Activated CD8-positive, alpha-beta memory T cell treated with anti-CD3 and anti-CD28 coated beads, Interleukin-2, amount 50 U/mL, for 24 hours (primary cell): ENCODE data around the gene MACROH2A2.
"Not testable (repeated sequence)": the region's sequence is repeated elsewhere in the genome, so short reads cannot be mapped to it uniquely, and the experiment has no call there.

Experiments
- DNase-seq: peaks from one replicate; pipeline ENCODE4 v3.0.0-alpha.2; 2020; ENCODE audit errors: extremely low read depth

MACROH2A2 gene

GRCh38 chr10:70101068-70101562 lies 48.5 kb downstream of the MACROH2A2 start:
- not testable (repeated sequence) for DNase-seq

DNA sequence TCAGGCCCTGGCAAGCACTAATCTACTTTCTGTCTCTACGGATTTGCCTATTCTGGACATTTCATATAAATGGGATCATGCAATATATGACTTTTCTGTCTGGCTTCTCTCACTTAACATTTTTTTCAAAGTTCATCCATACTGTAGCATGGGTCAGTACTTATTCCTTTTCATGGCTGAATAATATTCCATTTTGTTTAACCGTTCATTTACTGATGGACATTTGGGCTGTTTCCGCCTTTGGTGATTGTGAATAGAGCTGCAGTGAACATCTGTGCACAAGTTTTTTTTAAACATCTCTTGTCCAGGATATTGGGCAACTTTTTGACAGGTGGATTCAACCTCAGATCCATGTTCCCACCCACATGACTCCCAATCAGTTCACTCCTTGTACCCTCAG lies 49.0 kb downstream of the MACROH2A2 start:
- DNase-seq: no peak

DNA sequence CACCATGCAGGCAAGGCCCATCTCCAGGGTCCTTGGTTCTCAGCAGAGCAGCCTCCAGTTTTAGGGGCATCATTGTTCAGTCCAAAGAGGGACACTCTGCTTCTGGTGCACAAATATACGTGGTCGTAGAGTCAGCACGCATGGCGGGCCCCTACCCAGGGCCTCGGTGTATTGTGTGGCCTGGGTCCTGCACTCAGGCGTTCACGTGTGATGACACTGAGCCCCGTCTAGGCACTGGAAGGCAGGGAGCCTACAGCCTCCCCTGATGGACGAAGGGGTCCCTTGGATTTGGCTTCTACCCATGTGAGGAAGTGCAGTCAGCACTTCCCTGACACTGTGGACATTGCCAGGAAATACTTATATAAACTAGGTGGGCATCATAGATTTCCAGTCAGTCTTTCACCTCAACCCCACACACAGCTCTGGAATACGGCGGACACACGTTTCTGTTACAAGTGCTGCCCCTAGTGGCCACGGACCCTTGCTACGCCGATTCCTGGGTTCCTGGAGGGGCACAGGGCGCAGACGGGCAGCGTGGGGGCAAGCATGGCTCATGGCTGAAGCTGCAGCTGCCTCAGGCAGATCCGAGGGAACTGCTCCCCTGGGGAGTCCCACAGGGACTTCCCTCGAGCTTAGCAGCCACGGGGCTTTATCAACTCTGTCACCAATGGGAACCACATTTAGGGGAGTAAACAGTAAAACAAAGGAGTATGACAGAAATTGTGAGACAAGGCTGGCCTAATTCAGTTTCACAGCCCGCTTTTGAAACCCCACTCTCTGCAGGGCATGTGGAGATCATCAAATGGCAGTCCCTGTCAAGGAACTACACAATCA lies 54.5 kb downstream of the MACROH2A2 start:
- no peak for DNase-seq

- no peak for DNase-seq
Observed at GRCh38 chr10:70109064-70109729, 56.6 kb downstream of the MACROH2A2 start.

DNA sequence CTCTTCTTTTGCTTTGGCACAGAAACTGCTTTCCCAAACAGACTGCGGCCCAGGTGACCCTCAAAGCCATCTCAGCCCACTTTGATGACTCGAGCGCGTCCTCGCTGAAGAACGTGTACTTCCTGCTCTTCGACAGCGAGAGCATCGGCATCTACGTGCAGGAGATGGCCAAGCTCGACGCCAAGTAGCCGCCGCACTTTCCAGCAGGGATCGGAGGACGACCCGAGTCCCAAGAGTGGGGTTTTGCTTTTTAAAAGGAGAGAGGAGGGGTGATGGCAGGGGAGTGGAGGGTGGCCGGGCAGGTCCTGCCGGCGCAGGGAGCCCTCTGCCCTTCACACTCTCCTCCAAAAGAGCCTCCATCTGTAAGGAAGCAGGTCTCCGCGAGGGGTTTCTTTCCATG lies 58.9 kb downstream of the MACROH2A2 start:
- DNase-seq: no peak

DNA sequence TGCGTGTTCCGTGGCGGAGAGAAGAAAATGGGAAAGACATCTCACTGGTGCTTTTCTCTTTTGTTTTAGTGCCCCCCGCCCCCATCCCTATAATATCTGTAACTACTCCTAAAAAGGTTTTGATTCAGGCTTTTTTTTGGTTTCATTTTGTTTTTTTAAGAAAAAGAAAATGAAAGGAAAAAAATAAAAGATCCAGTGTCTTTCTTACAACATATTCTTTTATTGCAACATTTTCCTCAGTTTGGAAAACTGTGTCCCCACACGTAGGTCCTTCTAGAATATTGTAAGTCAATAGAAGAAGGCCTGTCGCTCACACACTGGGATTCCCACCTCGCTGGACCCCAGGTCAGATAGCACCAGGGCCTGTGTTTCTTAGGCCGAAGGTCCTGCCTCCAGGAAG lies 59.4 kb downstream of the MACROH2A2 start:
- DNase-seq: no peak

DNA sequence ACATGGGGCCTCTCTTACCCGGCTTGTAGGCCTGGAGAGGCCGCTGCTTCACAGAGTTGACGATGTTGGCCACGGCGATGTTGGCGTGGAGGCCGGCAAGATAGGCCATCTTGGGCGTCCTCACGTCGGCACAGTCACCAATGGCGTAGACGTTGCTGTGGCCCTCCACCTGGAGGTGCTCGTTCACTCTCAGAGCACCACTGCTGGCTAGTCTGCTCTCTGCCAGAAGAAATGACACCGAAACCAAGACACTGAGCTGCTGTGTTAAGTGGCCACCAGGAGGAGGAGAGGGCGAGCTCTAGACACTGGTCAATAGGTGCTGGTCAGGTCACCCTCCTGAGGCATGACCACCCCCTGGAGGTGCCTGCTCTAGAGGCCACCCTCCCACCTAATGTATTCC lies 62.3 kb downstream of the MACROH2A2 start:
- no peak for DNase-seq

DNA sequence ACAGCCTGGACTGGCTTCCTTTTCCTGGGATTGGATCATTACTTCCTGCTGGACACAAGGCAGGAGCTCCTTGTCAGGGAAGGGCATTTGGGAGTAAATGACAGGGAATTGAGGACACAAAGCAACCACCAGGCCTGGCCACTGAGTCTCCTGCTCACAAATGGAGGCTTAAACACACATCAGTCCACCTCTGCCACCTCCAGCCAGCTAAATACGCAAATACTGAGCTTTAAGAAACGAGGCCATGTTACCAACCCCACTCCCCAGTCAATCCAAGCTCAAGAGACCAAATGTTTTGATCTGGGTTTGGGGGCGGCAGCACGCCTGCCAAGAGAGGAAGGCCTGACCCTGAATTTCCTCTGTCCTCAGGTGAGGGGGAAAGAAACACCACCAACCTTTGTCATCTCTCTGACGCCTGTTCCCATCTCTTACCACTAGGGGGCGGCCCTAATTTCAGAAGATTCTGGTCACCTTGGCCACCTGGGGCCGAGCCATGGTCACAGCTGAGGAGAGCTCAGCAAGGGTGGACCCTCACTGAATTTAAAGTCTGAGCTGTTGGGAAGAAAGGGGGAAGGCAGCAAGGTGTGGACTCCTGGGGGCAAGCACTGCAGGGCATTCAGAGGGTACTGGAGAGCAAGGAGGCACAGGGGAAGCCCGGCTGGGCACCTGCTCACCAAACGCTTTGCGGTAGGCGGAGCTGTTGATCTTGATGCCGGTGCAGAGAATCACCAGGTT lies 63.5 kb downstream of the MACROH2A2 start:
- no peak for DNase-seq

DNA sequence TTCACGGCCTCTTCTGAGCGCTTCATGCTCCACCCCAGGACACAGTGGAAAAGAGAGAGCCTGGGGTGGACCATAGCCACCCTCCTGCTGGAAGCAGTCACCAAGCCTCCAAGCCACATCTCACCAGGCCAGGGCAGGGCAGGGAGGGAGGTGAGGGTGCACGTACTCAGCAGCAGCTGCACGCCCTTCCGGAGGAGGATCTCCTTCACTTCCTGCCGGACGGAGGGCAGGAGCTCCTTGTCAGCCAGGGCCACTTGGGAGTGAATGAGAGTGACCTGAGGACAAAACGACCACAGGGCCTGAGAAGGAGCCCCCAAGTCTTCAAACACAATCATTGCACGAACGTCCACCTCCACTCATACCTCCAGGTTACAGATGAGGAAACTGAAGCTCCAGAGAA lies 65.0 kb downstream of the MACROH2A2 start:
- no peak for DNase-seq

DNA sequence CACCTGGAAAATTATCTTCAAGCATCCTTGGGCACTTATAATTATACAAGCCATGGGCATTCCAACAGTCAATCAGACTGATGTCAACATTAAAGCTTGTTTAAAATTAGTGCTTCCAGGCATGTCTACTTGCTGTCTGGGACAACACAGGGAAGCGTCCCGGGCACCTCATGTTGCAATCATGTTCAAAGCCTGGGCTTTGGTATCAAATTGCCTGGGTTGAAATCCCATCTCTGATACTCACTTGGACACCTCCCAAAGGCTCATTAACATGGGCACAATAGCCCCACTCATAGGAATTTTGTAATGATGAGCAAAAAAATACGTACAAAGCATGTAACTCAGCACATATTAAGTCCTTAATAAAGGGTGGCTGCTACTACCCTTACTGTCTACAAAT lies 65.5 kb downstream of the MACROH2A2 start:
- no peak for DNase-seq

- DNase-seq: no peak
Observed at GRCh38 chr10:70119197-70119596, 66.6 kb downstream of the MACROH2A2 start.

GRCh38 chr10:70119623-70120022 lies 67.0 kb downstream of the MACROH2A2 start:
- DNase-seq: no peak

DNA sequence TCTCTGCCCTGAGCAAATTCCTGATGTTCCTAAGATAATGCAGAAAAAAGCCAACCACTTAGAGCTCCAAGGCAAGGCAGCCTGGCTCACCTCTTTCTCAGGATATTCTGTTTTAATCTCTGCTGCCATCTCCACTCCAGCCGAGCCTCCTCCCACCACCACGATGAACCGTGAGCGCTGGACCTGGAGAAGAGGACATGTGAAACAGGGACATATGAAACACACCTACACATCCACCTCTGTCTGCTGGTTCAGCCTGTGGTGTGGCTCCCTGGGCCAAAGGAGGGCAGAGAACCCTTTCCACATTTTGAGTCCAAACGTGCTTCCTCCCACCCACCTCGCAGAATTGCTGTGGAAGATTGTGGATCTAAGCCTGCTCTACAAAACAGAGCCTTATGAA lies 67.8 kb downstream of the MACROH2A2 start:
- DNase-seq: no peak

DNA sequence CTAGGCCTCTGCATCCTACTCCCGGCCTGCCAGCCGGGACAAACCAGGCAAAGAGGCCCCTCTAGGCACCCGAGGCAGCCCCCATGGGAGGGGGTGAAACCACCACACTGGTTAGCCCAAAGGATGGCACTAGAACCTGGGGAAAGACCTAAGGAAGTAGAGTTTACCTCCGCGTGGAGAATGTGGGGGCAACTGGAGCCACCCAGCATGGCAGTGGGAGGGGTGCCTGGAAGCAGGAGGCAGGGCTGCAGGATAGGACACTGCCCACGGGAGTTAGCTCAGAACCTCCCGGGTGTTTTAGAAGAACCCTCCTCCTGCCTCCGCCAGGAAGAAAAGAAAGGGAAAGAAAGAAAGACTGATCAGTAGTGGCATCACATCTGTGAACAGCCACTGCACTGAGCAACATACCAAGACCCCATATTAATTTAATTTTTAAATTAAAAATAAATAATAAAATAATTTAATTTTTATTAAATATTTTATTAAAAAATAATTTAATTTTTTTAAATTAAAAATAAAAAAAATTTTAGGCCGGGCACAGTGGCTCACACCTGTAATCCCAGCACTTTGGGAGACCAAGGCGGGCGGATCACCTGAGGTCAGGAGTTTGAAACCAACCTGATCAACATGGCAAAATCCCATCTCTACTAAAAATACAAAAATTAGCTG lies 68.8 kb downstream of the MACROH2A2 start:
- DNase-seq: no peak

DNA sequence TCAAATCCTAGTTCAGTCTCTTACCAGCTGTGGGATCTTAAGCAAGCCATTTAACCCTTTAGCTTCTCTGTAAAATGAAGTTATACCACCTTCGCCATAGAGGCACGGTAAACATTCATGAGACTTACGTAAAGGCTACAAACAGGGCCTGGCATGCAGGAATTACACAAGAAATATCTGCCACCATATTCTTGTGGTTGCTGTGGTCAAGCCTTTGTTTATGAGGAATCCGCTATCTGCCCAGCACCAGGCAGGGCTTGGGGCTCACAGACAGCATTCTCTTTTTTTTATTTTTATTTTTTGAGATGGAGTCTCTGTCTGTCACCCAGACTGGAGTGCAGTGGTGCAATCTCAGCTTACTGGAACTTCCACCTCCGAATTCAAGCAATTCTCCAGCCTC lies 70.1 kb downstream of the MACROH2A2 start:
- no peak for DNase-seq

DNA sequence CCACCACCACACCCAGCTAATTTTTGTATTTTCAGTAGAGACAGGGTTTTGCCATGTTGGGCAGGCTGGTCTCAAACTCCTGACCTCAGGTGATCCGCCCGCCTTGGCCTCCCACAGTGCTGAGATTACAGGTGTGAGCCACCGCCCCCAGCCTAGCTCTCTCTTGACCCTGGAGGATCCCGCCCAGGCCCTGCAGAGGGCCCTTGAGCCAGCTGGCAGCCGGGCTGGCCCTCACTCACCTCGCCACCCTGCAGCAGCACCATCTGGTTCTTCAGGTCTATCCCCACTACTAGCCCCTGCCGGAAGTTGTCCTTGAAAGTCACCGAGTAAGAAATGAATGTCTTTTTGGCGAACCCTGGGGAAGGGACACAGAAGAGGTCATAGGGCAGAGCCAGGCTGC lies 70.5 kb downstream of the MACROH2A2 start:
- not testable (repeated sequence) for DNase-seq

- DNase-seq: no peak
Observed at GRCh38 chr10:70123817-70124216, 71.2 kb downstream of the MACROH2A2 start.

- DNase-seq: no peak
Observed at GRCh38 chr10:70124415-70124814, 71.8 kb downstream of the MACROH2A2 start.

DNA sequence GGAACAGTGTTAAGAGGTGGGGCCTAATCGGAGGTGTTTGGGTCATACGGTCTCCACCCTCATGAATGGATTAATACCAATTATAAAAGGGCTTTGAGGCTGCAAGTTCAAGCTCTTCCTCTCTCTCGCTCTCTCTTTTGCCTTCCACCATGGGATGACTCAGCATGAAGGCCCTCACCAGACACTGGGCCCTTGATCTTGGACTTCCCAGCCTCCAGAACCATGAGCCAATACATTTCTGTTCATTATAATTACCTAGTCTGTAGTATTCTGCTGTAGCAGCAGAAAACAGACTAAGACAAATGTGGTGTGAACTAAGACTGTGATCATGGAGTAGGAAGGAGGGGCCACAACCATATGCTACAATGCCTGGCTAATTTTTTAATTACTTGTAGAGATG lies 72.3 kb downstream of the MACROH2A2 start:
- DNase-seq: no peak

DNA sequence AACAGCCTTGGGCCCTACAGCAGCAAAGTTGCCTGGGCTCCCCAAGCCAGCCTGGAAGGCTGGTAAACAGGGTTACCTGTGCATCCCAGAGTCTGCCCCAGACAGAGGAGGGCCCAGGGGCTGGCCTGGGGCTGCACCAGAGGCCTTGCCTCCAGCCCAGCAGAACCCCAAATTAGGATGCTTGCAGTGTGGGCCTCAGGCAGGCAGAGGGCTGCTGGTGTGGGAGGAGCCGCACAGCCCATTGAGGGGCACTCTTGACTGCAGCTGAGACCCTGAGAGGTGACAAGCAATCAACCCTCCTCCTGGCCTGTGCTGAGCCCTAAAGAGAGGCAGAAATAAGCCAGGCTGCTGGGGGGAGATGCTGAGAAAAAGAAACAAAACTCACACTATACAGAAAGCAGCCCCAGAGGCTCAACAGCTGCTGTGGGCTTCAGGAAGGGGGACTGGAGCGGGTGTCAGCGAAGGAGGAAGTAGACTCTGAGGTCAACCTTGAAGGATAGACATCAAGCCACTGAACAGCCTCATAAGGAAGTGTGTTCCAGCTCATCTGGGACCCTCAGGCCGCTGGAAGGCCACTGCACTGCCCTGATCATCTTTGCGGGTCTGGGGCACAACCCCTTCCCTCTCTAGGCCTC lies 73.4 kb downstream of the MACROH2A2 start:
- no peak for DNase-seq

DNA sequence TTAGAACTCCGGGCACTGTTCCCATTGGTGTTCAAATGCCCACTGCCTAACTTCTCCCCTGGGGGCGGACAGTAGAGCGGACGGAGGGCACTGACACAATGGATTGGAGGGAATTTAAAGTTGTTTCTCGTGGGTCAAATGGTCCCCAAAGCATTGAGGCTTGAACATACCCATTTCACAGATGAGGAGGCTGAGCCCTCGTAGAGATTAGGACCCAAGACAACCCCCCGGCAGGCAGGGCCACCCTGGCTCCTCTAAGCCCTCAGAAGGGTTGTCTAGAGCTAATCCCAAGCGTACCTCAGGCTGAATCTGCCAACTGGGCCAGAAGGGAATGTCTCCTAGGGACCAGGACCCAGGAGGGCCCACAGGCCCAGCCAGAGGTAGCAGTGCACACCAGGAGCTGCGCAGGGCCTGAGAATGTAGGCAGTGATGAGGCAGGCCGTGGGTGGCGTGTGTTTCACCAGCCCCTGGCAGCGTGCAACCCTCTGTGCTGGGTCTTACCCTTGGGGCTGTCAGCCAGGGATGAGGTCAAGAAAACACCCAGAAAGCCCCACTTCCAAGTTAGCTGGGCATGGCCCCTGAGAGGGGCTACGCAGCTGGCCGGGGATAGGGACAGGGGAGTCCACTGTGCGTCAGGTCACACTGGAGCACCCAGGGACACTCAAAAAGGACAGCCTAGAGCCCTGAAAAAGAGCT lies 74.2 kb downstream of the MACROH2A2 start:
- DNase-seq: no peak
